GM19043 (cell line): ENCODE measurements around the gene LAMC1.

Source experiments
- ATAC-seq: cut with Tn5 transposase; IDR thresholded peaks from one replicate; pipeline ENCODE4 v1.9.1; 2021; ENCODE audit warnings: low read depth; ENCODE audit not compliant: unreplicated experiment

The LAMC1 gene

DNA sequence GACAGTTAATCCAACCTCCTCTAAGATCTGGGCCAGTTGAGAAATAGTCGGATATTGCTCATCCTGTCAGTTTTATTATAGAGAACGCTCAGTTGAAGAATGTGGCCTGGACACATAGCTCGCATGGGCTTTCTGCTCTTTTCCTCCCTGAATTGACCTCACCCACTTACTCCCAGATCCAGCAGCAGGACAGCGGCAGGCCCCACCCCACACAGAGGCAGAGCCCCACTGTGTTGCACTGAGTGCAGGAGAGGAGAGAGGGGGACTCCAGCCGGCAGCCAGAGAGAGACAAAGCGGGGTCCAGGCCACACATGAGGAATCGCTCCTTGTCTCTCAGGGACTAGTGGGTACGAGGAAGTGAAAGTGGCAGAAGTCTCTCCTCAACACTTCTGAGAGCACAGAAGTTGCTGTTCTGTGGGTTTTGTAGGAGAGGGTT lies 78.6 kb downstream of the LAMC1 start:
- ATAC-seq = no peak

DNA sequence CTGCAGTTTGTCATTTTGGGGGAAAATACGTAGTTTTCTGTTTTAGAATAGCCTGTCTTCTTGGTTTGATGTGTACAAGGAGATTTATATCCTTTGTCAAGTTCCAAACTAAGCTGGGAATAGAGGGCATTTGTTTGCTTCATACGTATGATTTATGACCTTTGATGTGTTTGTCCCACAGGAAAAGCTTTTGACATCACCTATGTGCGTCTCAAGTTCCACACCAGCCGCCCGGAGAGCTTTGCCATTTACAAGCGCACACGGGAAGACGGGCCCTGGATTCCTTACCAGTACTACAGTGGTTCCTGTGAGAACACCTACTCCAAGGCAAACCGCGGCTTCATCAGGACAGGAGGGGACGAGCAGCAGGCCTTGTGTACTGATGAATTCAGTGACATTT lies 79.9 kb downstream of the LAMC1 start:
- no peak for ATAC-seq

DNA sequence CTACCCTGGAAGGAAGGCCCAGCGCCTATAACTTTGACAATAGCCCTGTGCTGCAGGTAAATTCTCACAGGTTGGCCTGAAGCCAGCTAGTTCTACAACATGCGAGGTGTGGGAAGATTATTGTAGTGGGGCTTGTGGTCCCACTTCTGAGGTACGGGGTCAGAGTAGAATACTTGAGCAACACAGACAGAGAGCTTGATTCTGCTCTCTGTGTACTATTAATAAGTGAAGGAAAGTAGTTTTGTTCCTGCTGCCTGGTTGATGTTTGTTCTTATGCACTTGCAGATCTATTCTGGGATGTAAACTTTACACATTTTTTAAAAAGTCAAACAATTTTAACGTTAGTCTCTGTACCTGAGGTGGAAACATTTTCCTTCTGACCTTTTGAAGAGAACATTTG lies 80.4 kb downstream of the LAMC1 start:
- no peak for ATAC-seq

DNA sequence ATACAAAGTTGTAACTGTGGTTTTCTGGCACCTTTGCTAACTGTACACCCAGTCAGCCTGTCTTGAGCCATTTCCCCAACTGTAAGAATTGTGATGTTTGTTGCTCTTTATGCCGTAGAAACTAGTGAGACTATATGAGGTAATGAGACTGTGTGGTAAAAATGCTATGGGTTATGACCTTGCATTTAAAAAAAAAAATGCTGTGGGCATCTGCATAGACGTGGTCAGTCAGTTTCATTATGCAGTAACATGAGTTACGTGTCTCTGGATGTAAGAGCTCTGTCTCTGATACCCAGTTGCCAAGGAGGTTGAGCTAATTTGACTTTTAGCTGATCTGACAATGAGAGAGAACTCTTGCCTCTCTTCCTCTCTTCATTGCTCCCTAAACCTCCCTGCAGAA lies 82.2 kb downstream of the LAMC1 start:
- no peak for ATAC-seq

DNA sequence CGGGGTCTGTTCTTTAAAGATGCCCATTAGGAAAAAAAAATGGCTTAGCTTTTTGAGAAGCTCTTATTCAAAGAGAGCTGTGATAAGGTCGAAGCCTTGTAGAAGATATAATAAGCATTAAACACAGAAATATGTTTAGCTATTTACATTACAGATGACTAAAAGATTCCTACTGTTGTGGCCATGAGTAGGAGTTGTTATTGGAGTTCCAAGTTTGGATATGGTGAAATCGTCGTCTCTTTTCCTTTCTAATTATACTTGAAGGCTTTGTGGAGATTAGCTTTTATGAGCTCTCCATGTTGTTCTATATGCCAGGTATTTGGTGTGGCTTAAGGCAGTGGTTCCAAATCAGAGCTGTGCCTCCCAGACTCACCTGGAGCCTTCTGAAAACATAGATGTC lies 82.9 kb downstream of the LAMC1 start:
- no peak for ATAC-seq

DNA sequence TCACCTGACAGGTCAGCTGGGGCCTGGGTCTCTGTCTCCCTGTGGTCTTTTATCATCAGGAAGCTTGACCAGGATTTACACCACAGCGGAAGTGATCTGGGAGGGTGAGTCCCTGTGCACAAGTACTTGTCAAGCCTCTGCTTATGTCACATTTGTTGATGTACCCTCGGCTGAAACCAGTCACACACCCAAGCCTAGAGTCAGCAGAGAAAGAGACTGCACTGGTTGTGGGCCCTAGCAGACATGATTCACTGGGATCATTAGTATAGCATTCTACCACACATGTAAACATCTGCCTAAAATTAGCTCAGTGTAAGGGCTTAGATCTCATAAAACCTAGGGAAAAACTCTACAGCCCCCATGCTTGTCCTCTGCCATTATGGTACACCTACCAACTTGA lies 83.5 kb downstream of the LAMC1 start:
- ATAC-seq = no peak

DNA sequence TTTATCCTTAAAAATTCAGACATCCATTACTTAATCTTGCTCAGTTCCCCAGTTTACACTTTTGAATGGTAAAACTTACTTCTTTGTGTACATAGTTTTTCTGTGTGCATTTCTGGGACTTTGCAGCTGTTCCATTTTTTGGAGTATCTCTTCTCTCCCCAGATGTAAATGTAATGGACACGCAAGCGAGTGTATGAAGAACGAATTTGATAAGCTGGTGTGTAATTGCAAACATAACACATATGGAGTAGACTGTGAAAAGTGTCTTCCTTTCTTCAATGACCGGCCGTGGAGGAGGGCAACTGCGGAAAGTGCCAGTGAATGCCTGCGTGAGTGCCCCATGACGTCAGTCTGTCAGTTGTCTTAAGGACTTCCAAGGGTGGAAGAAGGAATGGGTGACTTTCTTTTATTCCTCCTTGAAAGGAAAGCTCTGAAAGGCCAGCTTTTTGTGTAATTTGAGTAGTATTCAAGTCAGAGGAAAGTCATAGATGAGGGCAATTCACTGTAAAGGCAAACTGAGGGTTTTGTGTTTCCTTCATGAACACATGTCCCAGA lies 87.2 kb downstream of the LAMC1 start:
- no peak for ATAC-seq

DNA sequence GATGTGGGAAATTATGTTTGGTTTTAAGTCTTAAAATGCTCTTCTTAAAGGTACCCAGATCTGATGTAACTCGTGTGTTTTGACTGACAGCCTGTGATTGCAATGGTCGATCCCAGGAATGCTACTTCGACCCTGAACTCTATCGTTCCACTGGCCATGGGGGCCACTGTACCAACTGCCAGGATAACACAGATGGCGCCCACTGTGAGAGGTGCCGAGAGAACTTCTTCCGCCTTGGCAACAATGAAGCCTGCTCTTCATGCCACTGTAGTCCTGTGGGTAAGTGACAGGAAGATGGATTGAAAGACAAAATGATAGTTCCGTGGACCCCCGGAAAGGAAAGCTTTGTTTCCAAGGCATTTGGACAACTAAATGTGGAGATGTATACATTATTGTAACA lies 91.2 kb downstream of the LAMC1 start:
- ATAC-seq = no peak

DNA sequence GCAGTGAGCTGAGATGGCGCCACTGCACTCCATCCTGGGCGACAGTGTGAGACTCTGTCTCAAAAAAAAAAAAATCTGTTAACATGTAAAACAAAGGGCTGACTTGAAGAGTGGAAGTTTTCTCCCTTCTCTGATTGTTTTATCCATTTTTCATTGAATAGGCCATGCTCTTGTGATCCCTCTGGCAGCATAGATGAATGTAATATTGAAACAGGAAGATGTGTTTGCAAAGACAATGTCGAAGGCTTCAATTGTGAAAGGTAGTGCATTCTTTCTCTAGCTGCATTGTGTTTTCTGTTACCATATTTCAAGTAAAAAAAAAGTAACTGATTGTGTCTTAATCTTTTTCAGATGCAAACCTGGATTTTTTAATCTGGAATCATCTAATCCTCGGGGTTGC lies 93.2 kb downstream of the LAMC1 start:
- no peak for ATAC-seq

DNA sequence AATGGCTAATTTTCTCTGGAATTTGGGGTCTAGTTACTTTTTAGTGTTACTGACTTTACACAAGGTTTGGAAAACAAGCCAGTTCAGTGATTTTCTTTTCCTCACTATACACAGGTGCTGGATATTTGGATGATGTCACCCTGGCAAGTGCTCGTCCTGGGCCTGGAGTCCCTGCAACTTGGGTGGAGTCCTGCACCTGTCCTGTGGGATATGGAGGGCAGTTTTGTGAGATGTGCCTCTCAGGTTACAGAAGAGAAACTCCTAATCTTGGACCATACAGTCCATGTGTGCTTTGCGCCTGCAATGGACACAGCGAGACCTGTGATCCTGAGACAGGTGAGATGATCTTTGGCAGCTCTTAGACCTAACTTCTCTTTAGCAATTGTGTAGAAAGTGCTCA lies 98.4 kb downstream of the LAMC1 start:
- no peak for ATAC-seq

DNA sequence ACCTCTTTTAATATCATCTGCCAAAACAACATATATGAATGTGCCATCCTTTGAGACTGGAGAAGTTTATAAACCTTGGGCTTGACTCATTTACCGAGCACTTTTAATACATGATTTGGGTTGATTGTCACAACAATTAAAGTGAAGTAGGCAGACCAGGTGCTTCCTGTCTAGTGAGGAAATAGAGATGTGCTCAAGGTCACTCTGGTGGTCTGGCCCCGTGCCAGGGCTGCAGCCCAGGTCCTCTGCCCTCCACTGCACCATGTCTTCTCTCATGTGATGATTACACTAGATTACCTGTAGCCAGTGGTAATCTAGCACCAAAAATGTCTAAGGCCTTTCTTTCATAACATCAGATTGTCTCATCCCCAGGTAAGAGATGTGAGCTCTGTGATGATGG lies 101.0 kb downstream of the LAMC1 start:
- no peak for ATAC-seq

DNA sequence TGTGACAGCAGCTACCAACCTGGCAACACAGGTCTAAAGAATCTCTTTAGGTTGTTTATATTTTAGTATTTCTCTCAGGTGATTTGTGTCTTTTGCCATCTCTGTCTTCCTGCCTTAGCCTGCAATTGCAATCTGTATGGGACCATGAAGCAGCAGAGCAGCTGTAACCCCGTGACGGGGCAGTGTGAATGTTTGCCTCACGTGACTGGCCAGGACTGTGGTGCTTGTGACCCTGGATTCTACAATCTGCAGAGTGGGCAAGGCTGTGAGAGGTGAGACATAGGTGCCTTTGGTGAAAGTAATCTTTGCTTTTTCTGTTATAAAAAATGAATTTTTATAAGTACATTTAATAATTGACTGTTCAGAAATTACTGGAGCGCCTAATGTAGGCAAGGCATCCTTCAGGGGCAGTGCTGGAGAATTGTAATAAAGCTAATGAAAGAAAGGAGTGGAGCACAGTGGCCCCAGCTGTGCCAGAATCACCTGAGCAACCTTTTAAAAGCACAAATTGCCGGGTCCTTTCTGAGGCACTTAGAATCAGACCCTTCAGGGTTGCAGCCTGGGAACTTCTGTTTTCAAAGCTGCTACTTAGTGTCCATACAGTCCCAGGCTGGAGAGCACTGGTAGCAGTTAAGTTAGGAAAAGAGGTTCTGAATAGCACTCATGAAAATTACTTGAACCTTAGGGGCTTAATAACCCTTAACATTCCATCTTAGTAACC lies 102.2 kb downstream of the LAMC1 start:
- ATAC-seq = no peak

DNA sequence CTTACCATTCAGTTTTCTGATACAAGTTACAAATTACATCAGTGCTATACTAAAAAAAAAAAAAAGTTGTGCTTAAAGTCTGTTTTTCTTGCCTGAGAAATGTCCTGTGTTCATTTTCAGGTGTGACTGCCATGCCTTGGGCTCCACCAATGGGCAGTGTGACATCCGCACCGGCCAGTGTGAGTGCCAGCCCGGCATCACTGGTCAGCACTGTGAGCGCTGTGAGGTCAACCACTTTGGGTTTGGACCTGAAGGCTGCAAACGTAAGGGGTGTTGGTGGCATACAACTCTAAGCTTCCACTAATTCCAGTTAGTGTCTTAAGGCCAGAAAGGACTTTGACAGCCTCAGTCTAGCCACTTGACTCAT lies 102.8 kb downstream of the LAMC1 start:
- no peak for ATAC-seq

DNA sequence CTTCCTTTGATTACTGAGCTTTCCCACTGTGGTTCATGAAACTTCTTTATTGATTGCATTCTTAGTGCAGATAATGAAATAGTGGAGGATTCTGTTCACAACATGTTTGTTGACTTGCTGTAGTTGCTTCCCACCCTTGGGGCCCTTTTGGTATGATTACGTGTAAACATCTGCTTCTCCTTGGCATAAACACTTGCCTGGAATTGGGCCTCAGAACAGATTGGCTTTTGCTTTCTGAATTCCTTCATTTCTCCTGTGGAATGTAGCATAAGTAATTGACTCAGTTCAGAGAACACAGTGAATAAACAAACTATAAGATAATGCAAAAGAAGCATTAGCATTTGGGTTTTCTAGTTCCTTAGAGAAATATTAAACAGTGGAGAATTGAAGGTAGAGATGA lies 103.3 kb downstream of the LAMC1 start:
- ATAC-seq = no peak

DNA sequence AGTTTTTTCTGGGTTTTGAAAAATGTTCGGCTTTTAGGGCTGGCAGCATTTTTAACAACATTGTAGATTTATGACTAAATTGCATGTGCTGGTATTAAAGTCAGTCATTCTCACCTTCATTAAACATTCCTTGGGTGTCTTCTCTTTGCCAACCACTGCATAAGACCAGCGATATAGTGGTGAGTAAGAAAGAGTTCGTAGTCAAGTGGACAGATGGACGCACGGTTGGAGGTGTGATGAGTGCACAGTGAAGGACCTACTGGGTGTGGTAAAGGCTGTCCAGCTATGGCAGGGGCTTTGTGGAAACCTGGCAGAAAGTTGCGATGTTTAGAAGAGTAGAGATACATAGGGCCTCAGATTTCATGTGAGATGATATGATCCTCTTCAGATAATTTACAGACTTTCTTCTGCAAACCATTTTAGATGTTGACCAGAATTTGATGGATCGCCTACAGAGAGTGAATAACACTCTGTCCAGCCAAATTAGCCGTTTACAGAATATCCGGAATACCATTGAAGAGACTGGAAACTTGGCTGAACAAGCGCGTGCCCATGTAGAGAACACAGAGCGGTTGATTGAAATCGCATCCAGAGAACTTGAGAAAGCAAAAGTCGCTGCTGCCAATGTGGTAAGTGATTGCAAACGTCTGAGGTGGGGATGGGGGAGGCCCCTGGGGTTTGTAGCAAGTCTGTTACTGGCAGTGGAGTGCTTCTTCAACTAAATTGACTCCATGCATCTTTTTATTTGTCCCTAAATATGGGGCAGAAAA lies 106.9 kb downstream of the LAMC1 start:
- no peak for ATAC-seq

DNA sequence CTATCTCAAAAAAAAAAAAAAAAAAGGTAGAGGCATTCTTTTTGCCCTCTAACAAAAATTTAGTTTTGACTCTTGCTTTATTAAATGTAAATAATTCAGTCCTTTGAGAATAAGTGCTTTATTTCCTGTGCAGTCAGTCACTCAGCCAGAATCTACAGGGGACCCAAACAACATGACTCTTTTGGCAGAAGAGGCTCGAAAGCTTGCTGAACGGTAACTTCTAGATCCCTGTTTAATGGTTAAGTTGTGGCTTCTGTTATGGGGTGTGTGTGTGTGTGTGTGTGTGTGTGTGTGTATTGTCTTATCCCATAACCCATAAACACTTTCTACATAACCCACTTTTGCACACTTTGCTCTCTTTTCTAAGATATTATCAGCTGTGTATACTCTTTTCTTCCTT lies 107.9 kb downstream of the LAMC1 start:
- ATAC-seq = no peak

DNA sequence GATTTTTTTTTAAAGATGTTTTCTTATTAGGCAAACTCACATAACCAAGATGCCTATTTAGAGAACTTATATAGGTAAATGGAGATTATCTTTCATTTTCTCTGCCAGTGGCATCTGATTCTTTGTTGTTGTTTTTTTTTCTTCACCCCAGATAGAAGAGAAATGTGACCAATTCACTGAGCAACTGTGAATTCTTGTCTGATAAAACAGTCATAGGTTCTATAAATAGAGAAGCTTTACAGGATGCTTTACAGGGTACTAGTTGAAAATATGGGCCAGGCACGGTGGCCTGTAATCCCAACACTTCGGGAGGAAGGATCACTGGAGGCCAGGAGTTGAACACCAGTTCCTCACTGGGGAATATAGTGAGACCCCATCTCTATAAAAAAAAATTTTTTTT lies 112.1 kb downstream of the LAMC1 start:
- ATAC-seq = no peak

DNA sequence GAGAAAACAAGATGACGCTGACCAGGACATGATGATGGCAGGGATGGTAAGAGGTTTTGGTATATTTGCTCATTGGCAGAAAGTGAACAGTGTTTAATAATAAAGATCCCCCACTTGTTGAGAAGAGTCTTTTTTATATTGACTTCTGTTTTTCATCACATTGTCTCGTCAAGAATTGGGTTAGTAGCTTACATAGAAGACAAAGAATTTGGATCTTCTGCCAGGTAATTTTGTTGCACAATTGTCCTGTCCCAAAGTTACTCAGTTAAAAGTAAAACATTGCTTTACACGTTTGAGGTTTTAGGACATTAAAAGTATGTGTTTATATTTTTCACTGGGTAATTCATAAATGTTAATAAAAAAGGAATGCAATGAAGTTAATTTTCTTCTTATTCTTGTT lies 114.6 kb downstream of the LAMC1 start:
- no peak for ATAC-seq

DNA sequence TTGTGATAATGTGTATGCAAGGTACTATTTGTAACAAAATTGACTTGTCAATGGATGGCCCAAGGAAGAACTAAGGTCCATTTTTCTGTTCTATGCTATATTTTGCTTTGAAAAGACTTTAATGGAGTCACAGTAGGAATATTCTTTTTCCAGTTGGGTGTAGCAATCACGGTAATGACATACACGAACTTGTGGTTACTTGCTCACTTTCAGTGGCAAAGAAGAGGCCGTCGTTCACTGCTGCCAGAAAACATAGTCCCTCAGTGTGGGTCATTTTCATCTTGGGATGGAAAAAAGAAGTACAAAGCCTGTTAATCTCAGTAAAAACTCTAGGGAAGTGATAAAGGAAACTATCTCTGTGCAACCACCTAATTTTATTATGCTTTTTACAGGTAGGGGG lies 115.1 kb downstream of the LAMC1 start:
- no peak for ATAC-seq

DNA sequence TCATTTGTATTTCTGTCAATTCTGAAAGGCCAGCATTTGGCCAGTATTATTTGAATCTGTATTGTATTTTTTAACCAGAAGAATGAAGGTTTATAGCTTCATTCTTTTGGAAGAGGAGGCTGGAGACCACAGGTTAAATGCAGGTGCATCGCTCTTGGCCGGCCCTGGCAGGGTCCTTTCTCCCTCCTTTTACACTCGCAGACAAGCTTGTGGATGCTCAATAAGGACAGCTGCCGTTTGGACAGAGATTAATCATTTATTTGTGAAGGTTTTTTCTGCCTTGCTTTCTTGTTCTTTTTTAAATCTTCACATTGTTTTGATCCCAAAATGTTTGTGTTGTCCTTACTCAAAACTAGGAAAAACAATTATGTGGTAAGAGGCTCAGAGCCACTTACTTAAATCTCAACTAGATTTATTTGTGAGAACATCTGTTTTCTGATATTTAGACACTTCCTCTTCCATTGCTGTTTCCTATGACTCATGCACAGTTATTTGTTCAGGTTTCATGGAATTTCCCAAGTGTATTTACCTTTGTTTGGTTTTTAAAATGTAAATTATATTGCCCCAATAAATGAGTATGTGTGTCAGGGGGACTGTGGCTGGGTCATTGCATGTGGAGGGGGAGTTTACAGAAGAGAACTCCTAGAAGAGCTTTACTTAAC lies 116.2 kb downstream of the LAMC1 start:
- ATAC-seq = no peak

DNA sequence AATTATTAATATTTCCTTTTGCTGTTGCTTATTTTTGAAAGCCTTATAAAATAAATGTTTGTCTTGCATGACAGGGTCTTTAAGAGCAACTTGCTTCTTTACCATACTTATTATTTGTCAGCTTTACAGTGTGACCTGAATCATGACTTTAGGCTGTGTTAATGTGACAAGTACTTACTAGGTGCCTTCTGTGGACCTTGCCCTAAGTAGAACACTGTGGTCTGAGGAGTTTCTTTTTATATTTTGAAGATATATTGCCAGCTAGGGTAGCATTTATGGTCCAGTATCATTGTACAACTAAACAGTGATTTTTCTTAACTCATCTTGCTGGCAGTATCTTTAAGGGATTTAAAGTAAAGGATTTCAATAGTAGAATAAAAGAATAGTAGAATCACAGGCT lies 117.4 kb downstream of the LAMC1 start:
- ATAC-seq = no peak

DNA sequence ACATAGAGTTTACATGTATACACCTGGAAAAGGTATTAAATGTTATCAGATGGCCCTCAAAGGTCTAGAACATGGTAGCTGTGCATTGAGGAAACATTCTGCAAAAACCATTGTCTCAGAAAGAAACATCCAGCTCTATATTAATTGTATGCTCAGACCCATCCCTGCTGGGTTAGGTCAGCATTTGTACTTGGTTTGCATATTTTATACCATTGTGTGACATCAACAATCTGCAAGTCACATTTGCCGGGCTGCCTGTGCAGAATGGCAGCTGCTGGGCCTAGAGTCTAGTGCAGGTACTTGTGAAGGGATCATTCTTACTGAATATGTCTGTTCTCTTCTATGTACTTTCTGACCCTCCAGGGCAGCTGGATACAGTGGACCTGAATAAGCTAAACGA lies 119.0 kb downstream of the LAMC1 start:
- ATAC-seq = no peak
